HEK293 (cell line): ENCODE measurements around the gene TMEM233.

ENCODE experiments used
- ATF2 ChIP-seq: fragments of 450-650 bp; formaldehyde crosslinking; IDR thresholded peaks from 2 replicates; pipeline ENCODE4 v1.5.1; 2016; ENCODE audit warnings: missing biosample characterization, missing genetic modification characterization, low read depth
- CTCF ChIP-seq: fragments of 450-650 bp; formaldehyde crosslinking; IDR thresholded peaks from 2 replicates; pipeline ENCODE4 v1.5.1; 2016; ENCODE audit warnings: missing biosample characterization, missing genetic modification characterization
- KLF16 ChIP-seq: fragments of 450-650 bp; formaldehyde crosslinking; IDR thresholded peaks from 2 replicates; pipeline ENCODE4 v1.5.1; 2017; ENCODE audit warnings: missing biosample characterization, missing genetic modification characterization
- REST ChIP-seq: fragments of 450-650 bp; formaldehyde crosslinking; IDR thresholded peaks from 2 replicates; pipeline ENCODE4 v1.5.1; 2016; ENCODE audit warnings: missing biosample characterization, missing genetic modification characterization
- SALL2 ChIP-seq: fragments of 450-650 bp; formaldehyde crosslinking; IDR thresholded peaks from 2 replicates; pipeline ENCODE4 v1.5.0; 2017; ENCODE audit warnings: missing biosample characterization, mild to moderate bottlenecking, missing genetic modification characterization, borderline replicate concordance
- ZBTB1 ChIP-seq: fragments of 450-650 bp; formaldehyde crosslinking; IDR thresholded peaks from 2 replicates; pipeline ENCODE4 v1.5.1; 2016; ENCODE audit warnings: missing biosample characterization, missing genetic modification characterization
- ZNF548 ChIP-seq: fragments of 450-650 bp; formaldehyde crosslinking; IDR thresholded peaks from 2 replicates; pipeline ENCODE4 v1.5.1; 2016; ENCODE audit warnings: missing biosample characterization, missing genetic modification characterization
- ZNF560 ChIP-seq: fragments of 450-650 bp; formaldehyde crosslinking; IDR thresholded peaks from 2 replicates; pipeline ENCODE4 v1.5.1; 2017; ENCODE audit warnings: missing biosample characterization, missing genetic modification characterization, borderline replicate concordance
- ZSCAN5A ChIP-seq: fragments of 450-650 bp; formaldehyde crosslinking; IDR thresholded peaks from 2 replicates; pipeline ENCODE4 v1.5.1; 2016; ENCODE audit warnings: missing biosample characterization, missing genetic modification characterization

- TF ChIP-seq ATF2 (no peak), KLF16 (tag by site-specific recombination) (no peak), ZNF548 (tag by site-specific recombination) (no peak), ZSCAN5A (no peak), REST (tag by site-specific recombination) (no peak), ZBTB1 (tag by site-specific recombination) (no peak), ZNF560 (no peak), SALL2 (tag by site-specific recombination) (no peak), CTCF (tag by site-specific recombination) (no peak)
Observed at GRCh38 chr12:119692410-119692809, 98.8 kb downstream of the TMEM233 start.
